Skeletal muscle satellite cell (primary cell): ENCODE data around the gene BCR.

Source experiments
- H3K27me3 ChIP-seq: 2 replicates; pipeline ENCODE4 v1.7.0; 2013; ENCODE audit warnings: low read length; ENCODE audit not compliant: control insufficient read depth, insufficient read depth
- H3K36me3 ChIP-seq: 2 replicates; pipeline ENCODE4 v1.7.0; 2013; ENCODE audit warnings: mild to moderate bottlenecking, control low read depth, low read length; ENCODE audit not compliant: insufficient read depth
- H3K4me1 ChIP-seq: 2 replicates; pipeline ENCODE4 v1.7.0; 2013; ENCODE audit warnings: low read length; ENCODE audit not compliant: control insufficient read depth, insufficient read depth
- H3K4me2 ChIP-seq: 2 replicates; pipeline ENCODE4 v1.7.0; 2013; ENCODE audit warnings: mild to moderate bottlenecking, low read length
- H3K4me3 ChIP-seq: 2 replicates; pipeline ENCODE4 v1.7.0; 2013; ENCODE audit warnings: low read length
- H3K9ac ChIP-seq: 2 replicates; pipeline ENCODE4 v1.7.0; 2013; ENCODE audit warnings: mild to moderate bottlenecking, low read depth, low read length, moderate library complexity
- H3K9me3 ChIP-seq: replicated peaks from 2 replicates; pipeline ENCODE4 v1.7.0; 2013; ENCODE audit warnings: mild to moderate bottlenecking, control low read depth, low read length

Gene BCR

GRCh38 chr22:23266780-23267179, 86.5 kb downstream of the BCR start:
- H3K4me1 ChIP-seq = no peaks in the 10 kb centered on the region
- no peaks in the 10 kb centered on the region for H3K9me3 ChIP-seq
- no peak overlapping the region for H3K4me3 ChIP-seq
- no peaks in the 10 kb centered on the region for H3K27me3 ChIP-seq
- no peak overlapping the region for H3K9ac ChIP-seq
- H3K4me2 ChIP-seq = no peak overlapping the region
- peaks cover 25% of the 10 kb centered on the region for H3K36me3 ChIP-seq

GRCh38 chr22:23267226-23268043, 87.1 kb downstream of the BCR start:
- Histone ChIP-seq H3K36me3 (peaks cover 22% of the 10 kb centered on the region), H3K9ac (no peak overlapping the region), H3K4me2 (no peak overlapping the region), H3K4me1 (no peaks in the 10 kb centered on the region), H3K27me3 (no peaks in the 10 kb centered on the region), H3K9me3 (no peaks in the 10 kb centered on the region), H3K4me3 (no peak overlapping the region)

DNA sequence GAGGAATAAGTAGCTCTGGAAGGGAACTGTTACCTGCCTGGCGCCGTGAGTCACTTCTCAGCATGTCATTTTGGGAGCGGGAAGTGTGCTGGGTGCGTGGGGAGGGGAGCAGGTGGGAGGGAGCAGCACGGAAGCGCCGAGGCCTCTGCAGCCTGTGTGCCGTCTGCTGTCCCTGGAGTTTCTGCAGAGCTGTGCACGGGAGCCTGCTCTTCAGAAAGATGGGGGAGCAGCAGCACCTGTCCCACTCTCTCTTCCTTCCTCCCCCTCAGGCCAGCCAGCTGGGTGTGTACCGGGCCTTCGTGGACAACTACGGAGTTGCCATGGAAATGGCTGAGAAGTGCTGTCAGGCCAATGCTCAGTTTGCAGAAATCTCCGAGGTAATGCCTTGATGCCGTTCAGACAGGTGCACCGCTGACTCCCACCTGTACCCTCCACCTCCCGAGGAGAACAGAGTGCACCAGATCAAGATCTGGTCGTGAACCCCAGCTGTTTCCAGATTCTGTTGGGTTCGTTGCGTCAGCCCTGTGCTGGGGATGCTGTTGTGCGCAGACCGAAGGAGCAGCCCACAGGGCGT, 87.9 kb downstream of the BCR start:
- no peaks in the 10 kb centered on the region for H3K9me3 ChIP-seq
- no peaks in the 10 kb centered on the region for H3K4me1 ChIP-seq
- H3K27me3 ChIP-seq = no peaks in the 10 kb centered on the region
- peaks cover 26% of the 10 kb centered on the region for H3K36me3 ChIP-seq
- no peak overlapping the region for H3K4me3 ChIP-seq
- no peak overlapping the region for H3K9ac ChIP-seq
- no peak overlapping the region for H3K4me2 ChIP-seq

GRCh38 chr22:23268877-23269276, 88.6 kb downstream of the BCR start:
- H3K4me1 ChIP-seq = no peaks in the 10 kb centered on the region
- peaks cover 28% of the 10 kb centered on the region for H3K36me3 ChIP-seq
- H3K4me2 ChIP-seq = no peak overlapping the region
- no peaks in the 10 kb centered on the region for H3K27me3 ChIP-seq
- H3K9ac ChIP-seq = no peak overlapping the region
- no peaks in the 10 kb centered on the region for H3K9me3 ChIP-seq
- H3K4me3 ChIP-seq = no peak overlapping the region

DNA sequence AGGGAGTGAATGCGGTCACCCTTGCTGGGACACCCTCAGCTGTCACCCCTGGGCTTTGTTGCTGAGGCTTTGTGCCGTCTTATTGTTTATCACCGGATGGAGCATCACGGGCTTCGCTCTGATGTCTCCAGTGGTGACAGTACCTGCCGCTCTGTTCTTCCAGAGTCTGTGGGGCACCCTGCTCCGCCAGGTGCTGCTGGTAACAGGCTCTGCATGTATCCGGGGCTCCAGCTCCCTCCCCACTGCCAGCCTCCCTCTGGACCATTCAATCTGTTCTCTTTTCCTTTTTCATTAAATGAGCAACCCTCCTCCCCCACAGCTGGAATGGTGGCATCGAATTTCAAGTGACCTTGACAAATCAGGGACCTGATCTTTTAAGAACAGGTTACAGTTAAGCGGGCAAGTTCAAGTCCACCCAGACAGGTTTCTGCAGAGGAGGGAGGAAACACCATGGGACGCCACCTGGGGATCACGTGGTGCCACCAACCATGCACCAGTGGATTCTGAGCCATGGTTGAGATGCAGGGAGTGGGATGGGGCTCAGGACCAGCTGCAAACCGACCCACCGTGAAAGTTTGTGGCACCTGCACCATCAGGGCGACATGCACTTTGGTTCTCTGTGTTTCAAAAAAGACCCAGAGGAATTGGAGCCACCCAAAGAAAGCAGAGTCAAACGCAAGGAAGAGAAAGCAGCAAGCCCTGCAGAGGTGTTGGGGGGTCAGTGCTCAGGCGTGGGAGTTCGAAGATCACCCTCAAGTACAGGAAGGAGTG, 89.3 kb downstream of the BCR start:
- Histone ChIP-seq H3K4me2 (no peak overlapping the region), H3K9me3 (no peaks in the 10 kb centered on the region), H3K36me3 (peaks cover 24% of the 10 kb centered on the region), H3K27me3 (no peaks in the 10 kb centered on the region), H3K9ac (no peak overlapping the region), H3K4me3 (no peak overlapping the region), H3K4me1 (no peaks in the 10 kb centered on the region)

DNA sequence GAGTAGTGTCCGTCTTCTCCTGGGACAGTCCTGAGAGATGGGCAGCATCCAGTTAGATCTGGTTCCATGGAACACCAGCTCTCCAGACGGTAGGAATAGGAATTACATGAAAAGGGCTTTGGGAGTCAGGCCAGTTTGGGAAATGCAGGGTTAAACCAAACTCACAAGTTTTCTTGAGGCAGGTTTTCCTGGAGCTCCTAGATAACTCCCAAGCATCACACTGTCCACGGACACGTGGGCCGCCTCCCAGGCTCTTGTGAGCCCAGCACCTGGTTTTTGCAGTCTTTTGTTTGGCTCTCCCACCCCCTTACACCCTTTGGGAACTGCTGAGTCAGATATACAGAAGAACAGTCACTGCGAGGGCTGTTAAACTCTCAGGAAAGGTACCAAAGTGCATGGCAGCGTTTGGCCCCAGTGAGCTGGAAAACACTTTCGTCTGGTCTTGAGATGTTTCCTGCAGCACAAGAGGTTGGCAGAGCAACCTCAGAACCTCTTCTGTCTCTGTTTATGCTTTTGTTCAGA, 90.0 kb downstream of the BCR start:
- Histone ChIP-seq H3K4me2 (no peak overlapping the region), H3K36me3 (peaks cover 17% of the 10 kb centered on the region), H3K9ac (no peak overlapping the region), H3K27me3 (no peaks in the 10 kb centered on the region), H3K4me1 (no peaks in the 10 kb centered on the region), H3K9me3 (no peaks in the 10 kb centered on the region), H3K4me3 (no peak overlapping the region)

GRCh38 chr22:23270798-23271596, 90.7 kb downstream of the BCR start:
- H3K9me3 ChIP-seq = no peaks in the 10 kb centered on the region
- H3K4me1 ChIP-seq = no peaks in the 10 kb centered on the region
- H3K27me3 ChIP-seq = no peaks in the 10 kb centered on the region
- H3K4me3 ChIP-seq = no peak overlapping the region
- no peak overlapping the region for H3K4me2 ChIP-seq
- no peak overlapping the region for H3K9ac ChIP-seq
- peaks cover 13% of the 10 kb centered on the region for H3K36me3 ChIP-seq

- Histone ChIP-seq H3K9ac (no peak overlapping the region), H3K36me3 (peaks cover 13% of the 10 kb centered on the region), H3K9me3 (no peaks in the 10 kb centered on the region), H3K4me3 (no peak overlapping the region), H3K4me1 (no peaks in the 10 kb centered on the region), H3K27me3 (no peaks in the 10 kb centered on the region), H3K4me2 (no peak overlapping the region)
Measured at GRCh38 chr22:23271597-23271908, 91.2 kb downstream of the BCR start.

- no peaks in the 10 kb centered on the region for H3K9me3 ChIP-seq
- no peak overlapping the region for H3K9ac ChIP-seq
- H3K27me3 ChIP-seq = no peaks in the 10 kb centered on the region
- H3K4me1 ChIP-seq = no peaks in the 10 kb centered on the region
- H3K36me3 ChIP-seq = peaks cover 13% of the 10 kb centered on the region
- no peak overlapping the region for H3K4me3 ChIP-seq
- H3K4me2 ChIP-seq = no peak overlapping the region
Measured at GRCh38 chr22:23272371-23272770, 92.1 kb downstream of the BCR start.

DNA sequence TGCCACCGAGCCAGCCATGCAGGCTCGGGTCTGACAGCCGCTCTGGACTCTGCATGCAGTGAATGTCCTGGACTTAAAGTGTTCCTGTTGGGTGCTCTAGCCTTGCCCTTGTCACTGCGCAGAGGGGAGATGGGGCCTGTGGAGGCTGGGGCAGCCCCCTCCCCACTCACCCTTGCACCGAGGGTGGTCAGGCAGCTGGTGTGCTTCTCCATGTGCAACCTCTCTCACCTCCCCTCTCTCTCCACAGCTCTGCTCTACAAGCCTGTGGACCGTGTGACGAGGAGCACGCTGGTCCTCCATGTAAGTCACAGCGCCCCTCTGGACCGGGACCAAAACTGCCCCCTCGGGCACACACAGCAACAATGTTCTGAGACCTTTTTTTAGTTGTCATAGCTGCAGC, 92.5 kb downstream of the BCR start:
- Histone ChIP-seq H3K36me3 (peaks cover 16% of the 10 kb centered on the region), H3K27me3 (no peaks in the 10 kb centered on the region), H3K4me1 (no peaks in the 10 kb centered on the region), H3K4me3 (no peak overlapping the region), H3K9ac (no peak overlapping the region), H3K9me3 (no peaks in the 10 kb centered on the region), H3K4me2 (no peak overlapping the region)
